AG09309 (cell line): ENCODE data around the gene ZDHHC11B.
A peak's percentile ranks its signal among the peaks of the same experiment; 100 is the strongest.

Experiments used
- DNase-seq: peaks from one replicate; pipeline ENCODE4 v3.0.0-alpha.2; 2010; ENCODE audit warnings: low read depth
- H3K4me3 ChIP-seq: 2 replicates; pipeline ENCODE4 v1.5.1; 2011; ENCODE audit warnings: mild to moderate bottlenecking, low read depth, low read length, moderate library complexity; ENCODE audit not compliant: control insufficient read depth
- TF ChIP-seq, protein P1 (sequence below): IDR thresholded peaks from 2 replicates; pipeline ENCODE4 v1.5.1; 2011; ENCODE audit warnings: mild to moderate bottlenecking, low read depth, low read length, inconsistent platforms; ENCODE audit not compliant: insufficient read depth, control insufficient read depth; ENCODE audit errors: missing control alignments

The ZDHHC11B gene

DNA sequence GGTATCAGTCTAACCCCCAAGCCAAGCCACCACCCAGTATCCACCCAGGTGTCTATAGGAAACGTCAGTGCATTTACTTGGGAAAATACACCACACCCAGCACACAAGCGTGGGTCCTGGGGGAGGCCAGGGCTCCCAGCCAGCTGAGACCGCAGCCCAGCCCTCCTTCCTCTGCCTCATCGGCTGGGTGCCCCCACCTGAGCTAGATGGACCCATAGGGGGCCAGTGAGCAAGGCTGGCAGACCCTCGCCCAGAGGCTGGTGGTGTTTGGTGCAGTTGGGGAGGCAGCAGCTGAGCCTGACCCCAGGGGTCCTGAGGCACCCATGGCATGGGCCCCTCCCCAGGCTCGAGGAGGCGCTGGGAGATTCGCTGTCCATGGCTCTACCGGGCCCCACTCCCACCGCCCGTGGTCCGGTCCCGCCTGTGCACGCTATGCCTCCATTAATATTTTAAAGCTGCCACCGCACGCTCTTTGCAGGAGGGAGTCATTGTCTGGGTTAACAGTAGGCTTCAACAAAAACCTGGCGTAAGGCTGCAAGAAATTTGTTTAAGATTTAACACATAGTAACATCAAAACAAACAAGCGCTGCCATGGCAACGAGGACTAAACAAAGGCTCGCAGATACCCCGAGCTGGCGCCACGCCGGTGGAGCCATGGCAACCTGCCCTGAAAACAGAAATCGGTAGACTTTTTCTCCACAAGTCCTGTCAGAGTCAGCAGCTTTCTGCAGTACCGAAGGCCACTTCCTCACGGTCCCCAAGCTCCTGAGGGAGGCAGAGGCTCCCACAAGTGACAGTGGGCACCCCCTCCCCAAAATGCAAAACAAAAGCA, 112.0 kb downstream of the ZDHHC11B start:
- no peak overlapping the region for H3K4me3 ChIP-seq
- TF ChIP-seq, protein P1, sequence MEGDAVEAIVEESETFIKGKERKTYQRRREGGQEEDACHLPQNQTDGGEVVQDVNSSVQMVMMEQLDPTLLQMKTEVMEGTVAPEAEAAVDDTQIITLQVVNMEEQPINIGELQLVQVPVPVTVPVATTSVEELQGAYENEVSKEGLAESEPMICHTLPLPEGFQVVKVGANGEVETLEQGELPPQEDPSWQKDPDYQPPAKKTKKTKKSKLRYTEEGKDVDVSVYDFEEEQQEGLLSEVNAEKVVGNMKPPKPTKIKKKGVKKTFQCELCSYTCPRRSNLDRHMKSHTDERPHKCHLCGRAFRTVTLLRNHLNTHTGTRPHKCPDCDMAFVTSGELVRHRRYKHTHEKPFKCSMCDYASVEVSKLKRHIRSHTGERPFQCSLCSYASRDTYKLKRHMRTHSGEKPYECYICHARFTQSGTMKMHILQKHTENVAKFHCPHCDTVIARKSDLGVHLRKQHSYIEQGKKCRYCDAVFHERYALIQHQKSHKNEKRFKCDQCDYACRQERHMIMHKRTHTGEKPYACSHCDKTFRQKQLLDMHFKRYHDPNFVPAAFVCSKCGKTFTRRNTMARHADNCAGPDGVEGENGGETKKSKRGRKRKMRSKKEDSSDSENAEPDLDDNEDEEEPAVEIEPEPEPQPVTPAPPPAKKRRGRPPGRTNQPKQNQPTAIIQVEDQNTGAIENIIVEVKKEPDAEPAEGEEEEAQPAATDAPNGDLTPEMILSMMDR = no peak
- DNase-seq = peak; percentile 23

DNA sequence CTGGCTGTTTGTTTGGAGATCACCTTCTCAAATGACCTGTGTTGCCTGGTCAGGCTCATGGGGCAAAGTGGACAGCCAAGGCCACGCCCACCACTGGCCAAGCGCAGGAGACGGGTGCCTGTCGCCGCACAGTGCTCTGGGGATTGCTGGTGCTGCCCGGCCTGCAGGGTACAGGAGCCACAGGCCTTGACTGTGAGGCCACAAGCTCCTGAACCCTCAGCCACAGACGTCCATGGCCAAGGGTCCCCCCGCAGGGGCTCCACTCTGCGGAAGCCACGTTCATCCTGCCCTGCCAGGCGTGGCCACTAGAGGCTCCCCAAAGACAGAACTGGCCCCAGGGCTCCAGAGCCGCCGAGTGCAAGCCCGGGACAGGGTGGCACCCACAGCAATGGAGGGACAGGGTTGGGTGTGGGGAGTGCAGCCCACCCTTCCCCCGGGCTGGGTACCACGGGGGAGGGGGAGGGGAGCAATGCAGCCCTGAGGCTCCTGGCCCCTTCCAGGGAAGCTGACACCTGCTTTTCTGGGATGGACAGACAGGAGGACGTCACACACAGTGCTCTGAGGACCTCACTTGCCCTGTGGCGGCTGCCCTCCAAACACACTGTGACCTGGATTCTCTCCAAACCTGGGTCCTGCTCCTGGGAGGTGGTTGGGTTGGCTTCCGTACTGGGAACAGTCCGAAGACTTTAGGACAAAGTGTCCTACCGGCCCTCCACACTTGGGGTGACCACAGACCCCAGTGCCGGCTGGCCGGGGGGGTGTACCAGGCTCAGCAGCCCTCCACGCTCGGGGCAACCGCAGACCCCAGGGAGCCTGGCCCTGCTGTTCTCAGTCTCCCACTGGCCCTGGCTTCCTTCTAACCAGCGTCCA, 112.8 kb downstream of the ZDHHC11B start:
- H3K4me3 ChIP-seq = peak overlapping the region; percentile 25
- TF ChIP-seq, protein P1 = peak; percentile 98
- no peak for DNase-seq

DNA sequence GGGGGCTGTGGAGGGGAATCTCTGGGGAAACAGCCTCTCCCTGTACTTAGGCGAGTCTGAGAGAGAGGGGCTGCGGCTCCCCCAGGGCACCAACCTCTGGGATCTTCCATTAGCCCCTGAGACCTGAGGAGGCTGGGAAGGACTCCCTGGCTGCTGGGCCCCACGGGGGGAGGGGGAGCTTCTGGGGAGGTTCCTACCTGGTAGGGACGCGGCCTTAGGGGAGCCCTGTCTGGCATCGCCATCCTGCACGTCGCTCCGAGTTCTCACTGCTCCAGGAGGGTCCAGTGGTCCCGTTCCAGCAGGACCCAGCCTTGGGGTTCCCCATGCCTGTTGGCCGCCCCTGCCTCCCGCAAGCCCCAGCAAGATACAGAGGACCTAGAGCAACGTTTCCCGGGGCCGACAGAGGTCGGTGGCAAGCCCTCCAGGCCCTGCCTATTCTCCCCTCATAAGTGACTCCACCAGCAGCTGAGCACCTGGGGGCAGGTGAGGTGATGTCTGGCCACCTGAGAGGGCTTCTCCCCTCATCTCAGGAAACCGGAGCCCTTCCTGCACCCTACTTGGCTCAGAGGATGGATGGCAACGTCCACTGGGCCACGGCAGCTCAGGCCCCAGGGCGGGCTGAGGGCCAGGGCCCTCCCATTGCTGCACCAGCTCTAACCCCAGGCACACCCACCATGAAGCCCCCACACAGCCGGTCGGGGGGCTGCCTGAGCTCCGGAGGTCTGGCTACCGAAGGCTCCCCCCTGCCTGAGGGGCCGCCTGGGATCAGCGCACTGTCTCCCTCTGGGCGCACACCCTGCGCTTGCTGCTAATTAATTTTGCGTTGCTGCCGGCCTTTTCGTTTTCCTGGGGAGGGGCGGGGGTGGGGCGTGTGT, 113.9 kb downstream of the ZDHHC11B start:
- no peak for DNase-seq
- no peak overlapping the region for H3K4me3 ChIP-seq

DNA sequence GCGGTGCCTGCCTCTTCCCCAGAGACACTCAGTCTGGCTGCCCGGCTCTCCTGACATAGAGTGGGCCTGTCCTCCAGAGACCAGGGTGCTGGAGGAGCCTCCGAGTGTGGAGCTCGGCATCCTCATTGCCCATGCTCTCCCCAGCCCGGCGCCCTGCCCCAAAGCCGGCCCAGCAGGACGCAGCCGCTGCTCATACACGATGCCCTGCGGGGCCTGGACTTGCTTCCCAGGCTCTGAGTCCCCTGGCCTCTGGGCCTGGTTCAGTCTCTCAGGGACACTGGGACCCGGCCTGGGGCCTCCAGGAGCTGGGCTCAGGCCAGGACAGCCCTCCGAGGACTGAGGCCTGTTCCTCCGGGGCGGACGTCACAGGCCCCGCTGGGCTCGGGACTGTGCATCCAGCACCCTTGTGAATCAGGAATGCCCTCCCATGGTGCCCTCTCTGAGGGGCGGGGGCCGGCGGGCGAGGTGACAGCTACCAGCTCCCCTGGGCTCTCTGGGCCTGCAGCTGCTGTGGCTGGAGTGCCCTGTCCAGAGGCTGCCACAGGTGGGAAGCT, 114.6 kb downstream of the ZDHHC11B start:
- no peak for DNase-seq
- TF ChIP-seq, protein P1 = no peak
- no peak overlapping the region for H3K4me3 ChIP-seq

More for the DNA sequence above, 113.9 kb downstream of the ZDHHC11B start:
- TF ChIP-seq, protein P1 = no peak

DNA sequence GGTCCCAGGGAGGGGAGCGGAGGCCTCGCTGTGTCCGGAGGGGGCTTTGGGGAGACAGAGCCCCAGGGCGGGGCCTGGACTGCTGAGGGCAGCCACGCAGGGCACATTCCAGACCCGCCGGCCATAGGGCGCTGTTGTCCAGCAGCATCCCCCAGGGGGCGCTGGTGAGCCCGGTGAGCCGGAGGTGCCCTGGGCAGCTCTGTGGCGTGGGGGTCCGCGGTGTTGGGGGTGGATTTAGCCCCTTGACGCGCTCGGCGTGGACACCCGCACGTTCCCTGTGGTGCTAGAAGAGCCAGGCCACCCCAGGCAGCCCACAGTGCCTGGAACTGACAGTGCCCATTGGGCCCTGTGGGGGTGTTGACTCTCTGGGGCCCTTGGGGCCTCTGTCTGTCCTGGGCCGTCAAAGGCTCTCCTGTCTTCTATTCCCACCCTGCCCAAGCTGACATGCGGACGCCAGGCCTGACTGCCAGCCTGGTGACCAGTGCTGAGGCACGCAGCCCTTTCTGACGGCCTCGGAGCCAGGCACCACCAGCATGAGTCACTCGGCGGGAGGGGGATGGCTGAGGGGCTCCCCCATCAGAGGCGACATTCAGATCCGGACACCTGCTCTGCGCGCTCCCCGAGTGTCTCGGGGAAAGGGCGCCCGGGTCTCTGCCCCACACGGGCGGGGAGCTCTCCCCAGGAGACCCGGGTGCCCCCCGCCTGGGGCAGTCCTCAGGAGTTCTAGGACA, 115.3 kb downstream of the ZDHHC11B start:
- TF ChIP-seq, protein P1 = peak; percentile 61
- DNase-seq = no peak
- H3K4me3 ChIP-seq = no peak overlapping the region
